Ovary (tissue), 9 donors: Measurements from ENCODE around the gene TNFRSF1A. TPM values are rescaled to one million over a fixed set of nuclear protein-coding genes. Genes with fewer than 3 reads are reported as not detected.

Experiments used
- DNase-seq, 5 donors: peaks; one replicate each; pipeline ENCODE4 v3.0.0-alpha.2; 2019 to 2020
- H3K27ac ChIP-seq, 2 donors: fragments of 200-600 bp; one replicate each; pipeline versions ENCODE4 v1.5.1 to v1.8.0; 2019 to 2022
- H3K27me3 ChIP-seq: fragments of 200-600 bp; one replicate; pipeline ENCODE4 v1.8.0; 2022
- H3K36me3 ChIP-seq: fragments of 200-600 bp; sonication (generic); one replicate; pipeline ENCODE4 v1.5.1; 2019
- H3K4me1 ChIP-seq: one replicate; pipeline ENCODE4 v1.8.1; 2013; ENCODE audit warnings: mild to moderate bottlenecking, moderate library complexity; ENCODE audit not compliant: insufficient read depth
- H3K4me3 ChIP-seq: fragments of 200-600 bp; sonication (generic); one replicate; pipeline ENCODE4 v1.5.1; 2017
- H3K9me3 ChIP-seq, 2 donors: fragments of 200-600 bp in 1 of 2; sonication (generic) in 1 of 2; one replicate each; pipeline versions ENCODE4 v1.5.1 to v1.8.1; 2013 to 2019; ENCODE audit warnings: mild to moderate bottlenecking in 1 of 2, moderate library complexity in 1 of 2
- CTCF ChIP-seq, 3 donors: fragments of 450-650 bp in 2 of 3; fragments of 200-600 bp in 1 of 3; IDR thresholded peaks; one replicate each; pipeline versions ENCODE4 v1.5.1 to v1.8.0; 2016 to 2022; ENCODE audit warnings: antibody characterized with exemption in 3 of 3, mild to moderate bottlenecking in 1 of 3
- EP300 ChIP-seq: sonication (generic); formaldehyde crosslinking; IDR thresholded peaks from one replicate; pipeline ENCODE4 v1.6.1; 2017; ENCODE audit warnings: antibody characterized with exemption
- POLR2A ChIP-seq: fragments of 450-650 bp; IDR thresholded peaks from one replicate; pipeline ENCODE4 v1.6.1; 2017; ENCODE audit warnings: antibody characterized with exemption, mild to moderate bottlenecking, moderate library complexity
- WGBS, 3 donors: extraction: QIAGEN DNeasy Blood & Tissue Kit in 1 of 3; methylation state at CpG; one replicate each; pipeline versions ENCODE4 v1.1.5 to v1.1.7; 2013 to 2017; 5-methylcytosine and 5-hydroxymethylcytosine counted together
- intact Hi-C, 4 donors: fragments of 100-400 bp; cut with DNase I; formaldehyde crosslinking; loops; one replicate each; pipeline versions ENCODE4 v1.11.0 to v1.15.1; 2022 to 2023
- polyA plus RNA-seq, 2 donors: library from polyadenylated mRNA; stranded (reverse); fragments of 200-250 nt in 1 of 2; fragments of 350-450 nt in 1 of 2; fragmentation: Illumina TruSeq in 1 of 2; extraction: RNeasy Lipid Tissue Mini Kit (QIAGEN cat#74804) in 1 of 2; gene quantifications; one replicate each; pipeline ENCODE4 v1.2.3, GENCODE V29; 2013 to 2014
- small RNA-seq: library from RNA; depleted of rRNA; stranded (forward); fragments of <200 nt; gene quantifications from one replicate; pipeline ENCODE3, GENCODE V24; 2016
- total RNA-seq, 7 donors: library from RNA; depleted of rRNA in 2 of 7; stranded (reverse); fragments of >200 nt in 2 of 7; fragmentation: NEBNext Ultra II Directional in 3 of 7; extraction: Animal tissue kit (Norgen Biotek cat#: 25700) in 3 of 7; gene quantifications; one replicate each; pipeline versions ENCODE4 v1.1.0 to v1.2.4, GENCODE V29; 2016 to 2023
- donor health status: DM: no; HTN: no; CAD: no; lungs with moderate emphysema.
- donor health status: DM: no; HTN: no; CAD: no.
- donor health status: Bipolar disorder and iron deficiency.
- donor health status: DM: yes; HTN: yes; CAD: no.
- donor health status: DM: no; HTN: no; CAD: no.
- donor health status: DM: yes; HTN: yes; CAD: no.

TNFRSF1A gene
- total and polyA plus RNA-seq, 9 donors: 92.8 to 274 (median 179) TPM

GRCh38 chr12:6280053-6280469, 61.8 kb downstream of the TNFRSF1A start:
- no peaks in the 10 kb centered on the region for H3K9me3 ChIP-seq
- H3K27ac ChIP-seq: peak overlapping the region in 1 of 2 donors; percentile 36
- intact Hi-C loops: loop anchor here (5.0 to 10.0 kb wide), 4 partner anchors 215 to 293 kb away; no protein-coding TSS in a partner anchor
- 11 to 22% (median 15%) methylated on average over 2 of the region's 2 CpGs for WGBS, 3 donors
- peaks cover 8% of the 10 kb centered on the region for H3K4me1 ChIP-seq
- DNase-seq: peak; percentile 58 to 78 (median 69)
- TF ChIP-seq POLR2A (no peak), EP300 (no peak), CTCF (IDR thresholded peaks at IDR 0.05) (no peak)
- no peaks in the 10 kb centered on the region for H3K36me3 ChIP-seq
- no peak overlapping the region for H3K4me3 ChIP-seq
- H3K27me3 ChIP-seq: no peaks in the 10 kb centered on the region

DNA sequence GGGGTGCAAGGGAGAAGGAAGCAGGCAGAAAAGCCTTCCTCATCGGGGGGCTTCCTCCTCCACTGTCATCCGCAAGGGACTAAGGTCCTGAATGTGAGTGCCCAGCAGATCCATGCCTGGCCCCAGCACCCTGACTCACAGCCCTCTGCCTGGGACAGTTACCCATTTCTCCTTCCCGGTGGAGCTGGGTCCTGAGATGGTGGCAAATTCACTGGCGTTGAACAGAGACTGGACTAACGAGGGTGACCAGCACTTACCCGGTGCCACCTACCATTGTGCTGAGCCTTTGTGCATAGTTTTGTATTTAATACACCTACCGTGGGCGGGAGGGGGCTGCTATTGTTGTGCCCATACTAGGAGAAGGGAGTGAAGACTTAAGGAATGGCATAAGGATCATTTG, 62.2 kb downstream of the TNFRSF1A start:
- TF ChIP-seq CTCF (IDR thresholded peaks at IDR 0.05) (no peak), EP300 (no peak)
- no peak overlapping the region for H3K4me3 ChIP-seq
- no peaks in the 10 kb centered on the region for H3K36me3 ChIP-seq
- peaks cover 8% of the 10 kb centered on the region for H3K4me1 ChIP-seq
- WGBS, 3 donors: 60 to 64% (median 63%) methylated on average over 8 of the region's 8 CpGs
- H3K27me3 ChIP-seq: no peaks in the 10 kb centered on the region
- DNase-seq: peak in 1 of 5 donors; percentile 38
- peak overlapping the region in 1 of 2 donors; percentile 36 for H3K27ac ChIP-seq
- intact Hi-C loops: loop anchor here (2.0 to 10.0 kb wide), 7 partner anchors 51 to 292 kb away; no protein-coding TSS in a partner anchor
- no peaks in the 10 kb centered on the region for H3K9me3 ChIP-seq

- TF ChIP-seq CTCF (IDR thresholded peaks at IDR 0.05): no peak
- TF ChIP-seq EP300: no peak
- no peak for TF ChIP-seq POLR2A
- H3K27ac ChIP-seq: no peak overlapping the region
- intact Hi-C loops: loop anchor here (2.0 kb wide), 3 partner anchors 50 to 84 kb away; no protein-coding TSS in a partner anchor
- WGBS, 3 donors: 80 to 88% (median 88%) methylated on average over 12 of the region's 12 CpGs
- H3K9me3 ChIP-seq: no peaks in the 10 kb centered on the region
- DNase-seq: no peak
- H3K36me3 ChIP-seq: no peaks in the 10 kb centered on the region
- peaks cover 8% of the 10 kb centered on the region for H3K4me1 ChIP-seq
- H3K4me3 ChIP-seq: no peak overlapping the region
- H3K27me3 ChIP-seq: no peaks in the 10 kb centered on the region
Measured at GRCh38 chr12:6279256-6279628, 62.6 kb downstream of the TNFRSF1A start.

Small RNAs within 50 kb of the gene (small RNA-seq; reads per million reads assigned to genes)
- not detected for gene RN7SL391P

Other genes starting within 250 kb of the TNFRSF1A start
- 100 to 1,000 TPM in 3 of 7 donors, 10 to 100 TPM in 4; 37.9 to 203 (median 88.7) TPM for gene VWF, start 217.4 kb downstream of the TNFRSF1A start, total RNA-seq
- 100 to 1,000 TPM; 107 to 278 TPM for gene VWF, start 217.4 kb downstream of the TNFRSF1A start, polyA plus RNA-seq
- 100 to 1,000 TPM in 1 of 7 donors, 10 to 100 TPM in 6; 23.9 to 372 (median 49.2) TPM for gene CD9, start 141.7 kb downstream of the TNFRSF1A start, total RNA-seq
- 100 to 1,000 TPM in 1 of 2 donors, 10 to 100 TPM in 1; 67.0 to 244 TPM for gene CD9, start 141.7 kb downstream of the TNFRSF1A start, polyA plus RNA-seq
- 1 to 10 TPM in 1 of 7 donors, under 1 TPM in 5, not detected in 1; 0.17 to 1.7 (median 0.51) TPM for gene PLEKHG6, start 31.4 kb downstream of the TNFRSF1A start, total RNA-seq
- gene PLEKHG6, start 31.4 kb downstream of the TNFRSF1A start, polyA plus RNA-seq: under 1 TPM in 1 of 2 donors, not detected in 1; 0.13 TPM
- gene SCNN1A, start 33.5 kb upstream of the TNFRSF1A start, total RNA-seq: 100 to 1,000 TPM in 1 of 7 donors, 10 to 100 TPM in 4, 1 to 10 TPM in 2; 3.3 to 141 (median 17.0) TPM
- 1 to 10 TPM; 1.2 to 1.6 TPM for gene SCNN1A, start 33.5 kb upstream of the TNFRSF1A start, polyA plus RNA-seq
- gene LTBR, start 42.1 kb upstream of the TNFRSF1A start, total RNA-seq: 100 to 1,000 TPM in 3 of 7 donors, 10 to 100 TPM in 4; 55.8 to 131 (median 92.6) TPM
- gene LTBR, start 42.1 kb upstream of the TNFRSF1A start, polyA plus RNA-seq: 10 to 100 TPM; 21.9 to 65.7 TPM
- gene CD27, start 102.9 kb upstream of the TNFRSF1A start, total RNA-seq: under 1 TPM in 5 of 7 donors, not detected in 2; 0.34 to 0.87 (median 0.55) TPM
- gene CD27, start 102.9 kb upstream of the TNFRSF1A start, polyA plus RNA-seq: under 1 TPM; 0.38 to 0.63 TPM
- 10 to 100 TPM; 10.3 to 23.4 (median 15.3) TPM for gene TAPBPL, start 110.0 kb upstream of the TNFRSF1A start, total RNA-seq
- gene TAPBPL, start 110.0 kb upstream of the TNFRSF1A start, polyA plus RNA-seq: 10 to 100 TPM; 16.5 to 37.5 TPM
- gene VAMP1, start 128.6 kb upstream of the TNFRSF1A start, total RNA-seq: 10 to 100 TPM in 1 of 7 donors, 1 to 10 TPM in 6; 2.5 to 10.5 (median 5.8) TPM
- gene VAMP1, start 128.6 kb upstream of the TNFRSF1A start, polyA plus RNA-seq: 10 to 100 TPM in 1 of 2 donors, 1 to 10 TPM in 1; 5.2 to 11.9 TPM
- 100 to 1,000 TPM in 4 of 7 donors, 10 to 100 TPM in 3; 27.5 to 119 (median 108) TPM for gene MRPL51, start 151.2 kb upstream of the TNFRSF1A start, total RNA-seq
- gene MRPL51, start 151.2 kb upstream of the TNFRSF1A start, polyA plus RNA-seq: 100 to 1,000 TPM in 1 of 2 donors, 10 to 100 TPM in 1; 74.1 to 142 TPM
- 10 to 100 TPM; 11.5 to 19.5 (median 16.4) TPM for gene NCAPD2, start 152.0 kb upstream of the TNFRSF1A start, total RNA-seq
- 10 to 100 TPM in 1 of 2 donors, 1 to 10 TPM in 1; 8.8 to 19.4 TPM for gene NCAPD2, start 152.0 kb upstream of the TNFRSF1A start, polyA plus RNA-seq
- 1,000 to 10,000 TPM in 5 of 7 donors, 100 to 1,000 TPM in 2; 661 to 1,442 (median 1,249) TPM for gene GAPDH, start 192.4 kb upstream of the TNFRSF1A start, total RNA-seq
- 1,000 to 10,000 TPM; 1,086 to 1,247 TPM for gene GAPDH, start 192.4 kb upstream of the TNFRSF1A start, polyA plus RNA-seq
- 10 to 100 TPM; 10.9 to 31.4 (median 22.9) TPM for gene IFFO1, start 214.0 kb upstream of the TNFRSF1A start, total RNA-seq
- 10 to 100 TPM in 1 of 2 donors, 1 to 10 TPM in 1; 9.7 to 25.9 TPM for gene IFFO1, start 214.0 kb upstream of the TNFRSF1A start, polyA plus RNA-seq
- 10 to 100 TPM; 11.6 to 46.9 (median 24.5) TPM for gene NOP2, start 226.2 kb upstream of the TNFRSF1A start, total RNA-seq
- 10 to 100 TPM; 11.6 to 31.2 TPM for gene NOP2, start 226.2 kb upstream of the TNFRSF1A start, polyA plus RNA-seq